ENCODE data around the gene NXF1.
"Not testable (repeated sequence)": the region's sequence is repeated elsewhere in the genome, so short reads cannot be mapped to it uniquely, and the experiment has no call there.

The NXF1 gene

GRCh38 chr11:62832336-62833234 is 27.3 kb upstream of the NXF1 start, which contains the start of gene TEX54:
TEX54 (minus strand) TSS chr11:62832841.
- DNase-seq (ENCODE audit: low spot score): no peak

GRCh38 chr11:62831520-62832335 is 26.5 kb upstream of the NXF1 start, which contains the start of gene STX5:
STX5 (minus strand) TSS chr11:62832051; CDS start chr11:62831243, 808 bp downstream.
- peak; percentile 87 for DNase-seq (ENCODE audit: low spot score)

GRCh38 chr11:62830904-62831519 is 25.8 kb upstream of the NXF1 start:
- peak; percentile 23 for DNase-seq (ENCODE audit: low spot score)

- DNase-seq (ENCODE audit: low spot score): not testable (repeated sequence)
Measured at GRCh38 chr11:62828130-62828529, 22.9 kb upstream of the NXF1 start.

GRCh38 chr11:62823677-62824076 is 18.4 kb upstream of the NXF1 start:
- no peak for DNase-seq (ENCODE audit: low spot score)

- no peak for DNase-seq (ENCODE audit: low spot score)
Measured at GRCh38 chr11:62817129-62817528, 11.9 kb upstream of the NXF1 start.

- DNase-seq (ENCODE audit: low spot score): no peak
Measured at GRCh38 chr11:62816557-62816956, 11.3 kb upstream of the NXF1 start.

- no peak for DNase-seq (ENCODE audit: low spot score)
Measured at GRCh38 chr11:62811659-62812058, 6.4 kb upstream of the NXF1 start.

GRCh38 chr11:62810748-62811147 is 5.5 kb upstream of the NXF1 start:
- no peak for DNase-seq (ENCODE audit: low spot score)

- DNase-seq (ENCODE audit: low spot score): no peak
Measured at GRCh38 chr11:62806611-62807121, 1.4 kb upstream of the NXF1 start.

GRCh38 chr11:62805961-62806441 is 761 bp upstream of the NXF1 start:
- no peak for DNase-seq (ENCODE audit: low spot score)

GRCh38 chr11:62804310-62805075 is 747 bp downstream of the NXF1 start:
- no peak for DNase-seq (ENCODE audit: low spot score)

- DNase-seq (ENCODE audit: low spot score): no peak
Measured at GRCh38 chr11:62801071-62801470, 4.2 kb downstream of the NXF1 start.

- no peak for DNase-seq (ENCODE audit: low spot score)
Measured at GRCh38 chr11:62799486-62799885, 5.8 kb downstream of the NXF1 start.

GRCh38 chr11:62796281-62796680 is 9.0 kb downstream of the NXF1 start:
- DNase-seq (ENCODE audit: low spot score): no peak

- DNase-seq (ENCODE audit: low spot score): no peak
Measured at GRCh38 chr11:62794201-62794775, 11.0 kb downstream of the NXF1 start.

- DNase-seq (ENCODE audit: low spot score): no peak
Measured at GRCh38 chr11:62792202-62792575, 13.1 kb downstream of the NXF1 start.

GRCh38 chr11:62791501-62792201 is 13.6 kb downstream of the NXF1 start, which contains the start of gene TMEM223:
TMEM223 (minus strand) TSS chr11:62792006; CDS start chr11:62791994, 12 bp downstream.
- peak; percentile 85 for DNase-seq (ENCODE audit: low spot score)

GRCh38 chr11:62789576-62789975 is 15.7 kb downstream of the NXF1 start:
- no peak for DNase-seq (ENCODE audit: low spot score)

GRCh38 chr11:62788991-62789390 is 16.2 kb downstream of the NXF1 start:
- DNase-seq (ENCODE audit: low spot score): no peak
